NAMALWA (cell line): ENCODE results near the gene CNOT2.

ENCODE experiments used
- DNase-seq: peaks from one replicate; pipeline ENCODE4 v3.0.0-alpha.2; 2015; ENCODE audit warnings: low spot score

CNOT2 gene

GRCh38 chr12:70251661-70252060, 8.4 kb downstream of the CNOT2 start:
- no peak for DNase-seq

GRCh38 chr12:70252832-70253231, 9.6 kb downstream of the CNOT2 start:
- DNase-seq = no peak

- no peak for DNase-seq
These were observed 11.0 kb downstream of the CNOT2 start for GRCh38 chr12:70254225-70254624.

GRCh38 chr12:70254846-70255245, 11.6 kb downstream of the CNOT2 start:
- DNase-seq = no peak

- no peak for DNase-seq
These were observed 12.1 kb downstream of the CNOT2 start for GRCh38 chr12:70255311-70255710.

GRCh38 chr12:70258605-70259403, 15.6 kb downstream of the CNOT2 start:
- peak; percentile 40 for DNase-seq

GRCh38 chr12:70260646-70261045, 17.4 kb downstream of the CNOT2 start:
- peak; percentile 81 for DNase-seq

GRCh38 chr12:70264067-70264867, 21.0 kb downstream of the CNOT2 start:
- no peak for DNase-seq

GRCh38 chr12:70265132-70265531, 21.9 kb downstream of the CNOT2 start:
- DNase-seq = no peak

- DNase-seq = no peak
These were observed 24.3 kb downstream of the CNOT2 start for GRCh38 chr12:70267550-70267949.

GRCh38 chr12:70268972-70269371, 25.7 kb downstream of the CNOT2 start:
- DNase-seq = no peak

- DNase-seq = no peak
These were observed 26.9 kb downstream of the CNOT2 start for GRCh38 chr12:70270108-70270507.

GRCh38 chr12:70271025-70271424, 27.8 kb downstream of the CNOT2 start:
- DNase-seq = no peak

GRCh38 chr12:70272510-70272909, 29.3 kb downstream of the CNOT2 start:
- no peak for DNase-seq

GRCh38 chr12:70275045-70275444, 31.8 kb downstream of the CNOT2 start:
- no peak for DNase-seq

- no peak for DNase-seq
These were observed 34.7 kb downstream of the CNOT2 start for GRCh38 chr12:70277973-70278372.

- no peak for DNase-seq
These were observed 35.7 kb downstream of the CNOT2 start for GRCh38 chr12:70278945-70279344.

GRCh38 chr12:70283232-70283631, 40.0 kb downstream of the CNOT2 start:
- no peak for DNase-seq

GRCh38 chr12:70288817-70289216, 45.6 kb downstream of the CNOT2 start:
- no peak for DNase-seq

GRCh38 chr12:70290116-70290515, 46.9 kb downstream of the CNOT2 start:
- no peak for DNase-seq

GRCh38 chr12:70292017-70292776, 49.0 kb downstream of the CNOT2 start:
- no peak for DNase-seq
